Measurements from ENCODE around the gene ERICH4. TPM values are rescaled to one million over a fixed set of nuclear protein-coding genes. Genes with fewer than 3 reads are reported as not detected.

Gene ERICH4
- total RNA-seq, 2 donors from 2014 or later, result not detected

GRCh38 chr19:41410336-41411054 lies 32.5 kb upstream of the ERICH4 start:
- DNase-seq (ENCODE audit: low spot score in 2 of 2) (no peak), ATAC-seq (no peak)
- H3K9me3 Mint-ChIP-seq, result no peaks in the 10 kb centered on the region
- H3K27ac Mint-ChIP-seq, result peak overlapping the region in 1 of 2 donors; percentile 84
- peaks cover 4 to 8% of the 10 kb centered on the region in 2 donors for H3K36me3 Mint-ChIP-seq

GRCh38 chr19:41411100-41411967 lies 31.6 kb upstream of the ERICH4 start:
- no peak for DNase-seq (ENCODE audit: low spot score in 2 of 2)
- Mint-ChIP-seq H3K9me3 (no peaks in the 10 kb centered on the region), H3K36me3 (peaks cover 4 to 8% of the 10 kb centered on the region in 2 donors), H3K27ac (no peak overlapping the region)
- no peak for ATAC-seq

GRCh38 chr19:41411968-41412265 lies 31.0 kb upstream of the ERICH4 start:
- Mint-ChIP-seq H3K36me3 (peaks cover 4 to 8% of the 10 kb centered on the region in 2 donors), H3K9me3 (no peaks in the 10 kb centered on the region), H3K27ac (no peak overlapping the region)
- no peak for DNase-seq (ENCODE audit: low spot score in 2 of 2)
- ATAC-seq, result no peak

GRCh38 chr19:41412953-41413352 lies 30.0 kb upstream of the ERICH4 start:
- Mint-ChIP-seq H3K27ac (no peak overlapping the region), H3K36me3 (peaks cover 4 to 8% of the 10 kb centered on the region in 2 donors), H3K9me3 (no peaks in the 10 kb centered on the region)
- no peak for DNase-seq (ENCODE audit: low spot score in 2 of 2)
- ATAC-seq, result no peak

- Mint-ChIP-seq H3K9me3 (no peaks in the 10 kb centered on the region), H3K36me3 (peaks cover 4 to 8% of the 10 kb centered on the region in 2 donors), H3K27ac (peak overlapping the region; percentile 50 to 60)
- ATAC-seq (no peak), DNase-seq (ENCODE audit: low spot score in 2 of 2) (no peak)
These were observed 29.0 kb upstream of the ERICH4 start for GRCh38 chr19:41413947-41414346.

- ATAC-seq (no peak), DNase-seq (ENCODE audit: low spot score in 2 of 2) (no peak)
- Mint-ChIP-seq H3K27ac (peak overlapping the region; percentile 50 to 61), H3K36me3 (peaks cover 4 to 8% of the 10 kb centered on the region in 2 donors), H3K9me3 (no peaks in the 10 kb centered on the region)
These were observed 28.5 kb upstream of the ERICH4 start for GRCh38 chr19:41414461-41414860.

- Mint-ChIP-seq H3K36me3 (peaks cover 4 to 8% of the 10 kb centered on the region in 2 donors), H3K9me3 (no peaks in the 10 kb centered on the region), H3K27ac (peak overlapping the region in 1 of 2 donors; percentile 50)
- ATAC-seq, result peak in 1 of 2 donors; percentile 46
- no peak for DNase-seq (ENCODE audit: low spot score in 2 of 2)
These were observed 27.8 kb upstream of the ERICH4 start for GRCh38 chr19:41415154-41415571.

- Mint-ChIP-seq H3K36me3 (peaks cover 4 to 8% of the 10 kb centered on the region in 2 donors), H3K27ac (no peak overlapping the region)
- peak in 1 of 2 donors; percentile 73 for ATAC-seq
These were observed 26.7 kb upstream of the ERICH4 start for GRCh38 chr19:41416194-41416674.

GRCh38 chr19:41420101-41420880 lies 22.7 kb upstream of the ERICH4 start:
- H3K9me3 Mint-ChIP-seq, result no peaks in the 10 kb centered on the region
- no peak for DNase-seq (ENCODE audit: low spot score in 2 of 2)
- H3K27ac Mint-ChIP-seq, result no peak overlapping the region
- H3K36me3 Mint-ChIP-seq, result no peaks in the 10 kb centered on the region
- ATAC-seq, result no peak

More at GRCh38 chr19:41416194-41416674, 26.7 kb upstream of the ERICH4 start:
- no peak for DNase-seq (ENCODE audit: low spot score in 2 of 2)
- H3K9me3 Mint-ChIP-seq, result no peaks in the 10 kb centered on the region

- H3K9me3 Mint-ChIP-seq, result no peaks in the 10 kb centered on the region
- no peaks in the 10 kb centered on the region for H3K36me3 Mint-ChIP-seq
- ATAC-seq (peak in 1 of 2 donors; percentile 20), DNase-seq (ENCODE audit: low spot score in 2 of 2) (no peak)
- H3K27ac Mint-ChIP-seq, result no peak overlapping the region
These were observed 21.6 kb upstream of the ERICH4 start for GRCh38 chr19:41421314-41421713.

- DNase-seq (ENCODE audit: low spot score in 2 of 2) (no peak), ATAC-seq (no peak)
- no peaks in the 10 kb centered on the region for H3K36me3 Mint-ChIP-seq
- peak overlapping the region in 1 of 2 donors; percentile 6 for H3K27ac Mint-ChIP-seq
- no peaks in the 10 kb centered on the region for H3K9me3 Mint-ChIP-seq
These were observed 21.0 kb upstream of the ERICH4 start for GRCh38 chr19:41421973-41422372.

GRCh38 chr19:41422456-41422855 lies 20.5 kb upstream of the ERICH4 start:
- Mint-ChIP-seq H3K27ac (no peak overlapping the region), H3K9me3 (no peaks in the 10 kb centered on the region), H3K36me3 (no peaks in the 10 kb centered on the region)
- DNase-seq (ENCODE audit: low spot score in 2 of 2) (no peak), ATAC-seq (no peak)

- ATAC-seq, result no peak
- DNase-seq (ENCODE audit: low spot score in 2 of 2), result no peak
- H3K36me3 Mint-ChIP-seq, result no peaks in the 10 kb centered on the region
- H3K9me3 Mint-ChIP-seq, result no peaks in the 10 kb centered on the region
- H3K27ac Mint-ChIP-seq, result no peak overlapping the region
These were observed 20.0 kb upstream of the ERICH4 start for GRCh38 chr19:41422955-41423354.

- no peak overlapping the region for H3K27ac Mint-ChIP-seq
- DNase-seq (ENCODE audit: low spot score in 2 of 2) (no peak), ATAC-seq (no peak)
- H3K9me3 Mint-ChIP-seq, result no peaks in the 10 kb centered on the region
- H3K36me3 Mint-ChIP-seq, result no peaks in the 10 kb centered on the region
These were observed 18.4 kb upstream of the ERICH4 start for GRCh38 chr19:41424335-41425173.

- H3K36me3 Mint-ChIP-seq, result no peaks in the 10 kb centered on the region
- DNase-seq (ENCODE audit: low spot score in 2 of 2) (no peak), ATAC-seq (no peak)
- H3K27ac Mint-ChIP-seq, result no peak overlapping the region
- H3K9me3 Mint-ChIP-seq, result no peaks in the 10 kb centered on the region
These were observed 17.5 kb upstream of the ERICH4 start for GRCh38 chr19:41425174-41426115.
